IMR-90 (cell line): ENCODE data around the gene LYPD6. TPM values are rescaled to one million over a fixed set of nuclear protein-coding genes. Genes with fewer than 3 reads are reported as not detected.

Experiments
- ATAC-seq: fragments of 200-7000 bp; cut with Tn5 transposase; 2 replicates; pipeline ENCODE4 v1.9.1; 2020; ENCODE audit warnings: low read depth, mild to moderate bottlenecking, moderate library complexity
- BruUV-seq: library from RNA; stranded (reverse); fragments of 400-500 nt; replicated peaks from 2 replicates; lab custom pipeline; 2021; lab: Mats Ljungman, UMichigan
- CTCF ChIA-PET: fragments of 300-600 bp; formaldehyde crosslinking; extraction: SDS; loops from one replicate; lab custom pipeline; 2021; ENCODE audit warnings: antibody characterized with exemption; lab: Yijun Ruan, JAX
- POLR2A ChIA-PET: fragments of 300-600 bp; sonication (Branson Sonifier 250); formaldehyde crosslinking; loops from one replicate; lab custom pipeline; 2022; ENCODE audit warnings: antibody characterized with exemption; ENCODE audit not compliant: unreplicated experiment; lab: Charles Lee
- DNase-seq: peaks from one replicate; pipeline ENCODE4 v3.0.0; 2013
- H2AFZ ChIP-seq: replicated peaks from 2 replicates; pipeline ENCODE3; 2013; ENCODE audit warnings: low read length, mild to moderate bottlenecking; ENCODE audit not compliant: poor library complexity
- H2AK5ac ChIP-seq: 2 replicates; pipeline ENCODE4 v1.6.1; 2013; ENCODE audit warnings: low read depth, low read length, inconsistent platforms
- H2AK9ac ChIP-seq: replicated peaks from 2 replicates; pipeline ENCODE3; 2013; ENCODE audit warnings: mild to moderate bottlenecking, low read depth, low read length, moderate library complexity; ENCODE audit not compliant: poor library complexity
- H2BK120ac ChIP-seq: 2 replicates; pipeline ENCODE4 v1.6.1; 2013; ENCODE audit warnings: low read depth, low read length, inconsistent platforms
- H2BK15ac ChIP-seq: 3 replicates; pipeline ENCODE4 v1.6.1; 2013; ENCODE audit warnings: low read depth, low read length, inconsistent platforms
- H2BK20ac ChIP-seq: 2 replicates; pipeline ENCODE4 v1.6.1; 2013; ENCODE audit warnings: low read depth, mild to moderate bottlenecking, inconsistent platforms, low read length, moderate library complexity
- H2BK5ac ChIP-seq: 2 replicates; pipeline ENCODE4 v1.6.1; 2013; ENCODE audit warnings: mild to moderate bottlenecking, low read depth, low read length, inconsistent platforms; ENCODE audit not compliant: poor library complexity, severe bottlenecking
- H3K14ac ChIP-seq: replicated peaks from 2 replicates; pipeline ENCODE4 v1.6.1; 2013; ENCODE audit warnings: low read depth, low read length, inconsistent platforms
- H3K18ac ChIP-seq: 2 replicates; pipeline ENCODE4 v1.6.1; 2013; ENCODE audit warnings: low read depth, low read length, control low read depth
- H3K23ac ChIP-seq: 2 replicates; pipeline ENCODE4 v1.6.1; 2013; ENCODE audit warnings: low read depth, low read length, inconsistent platforms
- H3K27ac ChIP-seq: 2 replicates; pipeline ENCODE4 v1.5.1; 2013; ENCODE audit warnings: mild to moderate bottlenecking, control low read depth, low read length; ENCODE audit not compliant: insufficient read depth
- H3K27me3 ChIP-seq: 2 replicates; pipeline ENCODE4 v1.6.1; 2013; ENCODE audit warnings: low read length; ENCODE audit not compliant: control insufficient read depth, insufficient read depth
- H3K36me3 ChIP-seq: 2 replicates; pipeline ENCODE4 v1.6.1; 2013; ENCODE audit warnings: low read length, mixed read lengths; ENCODE audit not compliant: control insufficient read depth, insufficient read depth
- H3K4ac ChIP-seq: 2 replicates; pipeline ENCODE4 v1.6.1; 2013; ENCODE audit warnings: low read depth, low read length, inconsistent platforms
- H3K4me1 ChIP-seq: 2 replicates; pipeline ENCODE4 v1.6.1; 2013; ENCODE audit warnings: low read length, mixed read lengths; ENCODE audit not compliant: control insufficient read depth, insufficient read depth
- H3K4me2 ChIP-seq: 2 replicates; pipeline ENCODE4 v1.6.1; 2013; ENCODE audit warnings: low read depth, mild to moderate bottlenecking, control low read depth, low read length, moderate library complexity
- H3K4me3 ChIP-seq: 2 replicates; pipeline ENCODE4 v1.5.1; 2013; ENCODE audit warnings: low read depth, mild to moderate bottlenecking, control low read depth, low read length, moderate library complexity; ENCODE audit not compliant: insufficient read depth
- H3K56ac ChIP-seq: 2 replicates; pipeline ENCODE4 v1.6.1; 2013; ENCODE audit warnings: low read length, inconsistent platforms; ENCODE audit not compliant: insufficient read depth; ENCODE audit errors: extremely low read depth
- H3K79me1 ChIP-seq, 2 experiments: 2 replicates each; pipeline ENCODE4 v1.6.1; 2013; ENCODE audit warnings: low read length in 2 of 2, inconsistent platforms in 1 of 2, low read depth in 1 of 2
- H3K9ac ChIP-seq: 2 replicates; pipeline ENCODE4 v1.6.1; 2013; ENCODE audit warnings: low read depth, low read length, control low read depth
- H3K9me1 ChIP-seq: 2 replicates; pipeline ENCODE4 v1.6.1; 2013; ENCODE audit warnings: low read length, inconsistent platforms; ENCODE audit not compliant: insufficient read depth
- H3K9me3 ChIP-seq: 2 replicates; pipeline ENCODE4 v1.6.1; 2013; ENCODE audit warnings: low read length; ENCODE audit not compliant: control insufficient read depth, insufficient read depth
- H4K20me1 ChIP-seq: 2 replicates; pipeline ENCODE4 v1.6.1; 2013; ENCODE audit warnings: low read length, inconsistent platforms; ENCODE audit not compliant: insufficient read depth
- H4K5ac ChIP-seq: 2 replicates; pipeline ENCODE4 v1.6.1; 2013; ENCODE audit warnings: mild to moderate bottlenecking, low read depth, low read length, control low read depth
- H4K8ac ChIP-seq, 2 experiments: 2 replicates each; pipeline ENCODE4 v1.6.1; 2013; ENCODE audit warnings: low read depth in 2 of 2, low read length in 2 of 2, control low read depth in 1 of 2, inconsistent platforms in 1 of 2
- H4K91ac ChIP-seq: 2 replicates; pipeline ENCODE4 v1.6.1; 2013; ENCODE audit warnings: low read depth, low read length, inconsistent platforms; ENCODE audit not compliant: insufficient read depth
- BHLHE40 ChIP-seq: fragments of 150-350 bp; IDR thresholded peaks from 2 replicates; pipeline ENCODE4 v1.6.1; 2016; ENCODE audit warnings: mild to moderate bottlenecking, low read depth, low read length
- CEBPB ChIP-seq: IDR thresholded peaks from 2 replicates; pipeline ENCODE4 v1.6.1; 2012; ENCODE audit warnings: low read depth, low read length, improper control_type of control experiment
- CHD1 ChIP-seq: IDR thresholded peaks from 2 replicates; pipeline ENCODE4 v1.6.1; 2012; ENCODE audit warnings: low read depth, low read length, improper control_type of control experiment
- CTCF ChIP-seq: conservative IDR thresholded peaks from 2 replicates; pipeline ENCODE4 v1.5.1; 2012; ENCODE audit warnings: mild to moderate bottlenecking, low read depth, low read length, improper control_type of control experiment
- FOS ChIP-seq: fragments of 150-350 bp; IDR thresholded peaks from 2 replicates; pipeline ENCODE4 v1.6.1; 2016; ENCODE audit warnings: low read depth, low read length
- MAFK ChIP-seq: IDR thresholded peaks from 2 replicates; pipeline ENCODE4 v1.6.1; 2012; ENCODE audit warnings: low read depth, low read length, improper control_type of control experiment
- MAZ ChIP-seq: IDR thresholded peaks from 2 replicates; pipeline ENCODE4 v1.6.1; 2012; ENCODE audit warnings: low read depth, mild to moderate bottlenecking, low read length, improper control_type of control experiment, moderate library complexity, borderline replicate concordance
- MXI1 ChIP-seq: IDR thresholded peaks from 2 replicates; pipeline ENCODE4 v1.6.1; 2012; ENCODE audit warnings: low read depth, mild to moderate bottlenecking, low read length, moderate library complexity, borderline replicate concordance
- NFE2L2 ChIP-seq: fragments of 150-350 bp; IDR thresholded peaks from 2 replicates; pipeline ENCODE4 v1.6.1; 2016; ENCODE audit warnings: low read depth, mild to moderate bottlenecking, low read length
- POLR2A ChIP-seq: IDR thresholded peaks from 2 replicates; pipeline ENCODE4 v1.6.1; 2012; ENCODE audit warnings: mild to moderate bottlenecking, low read depth, low read length
- RAD21 ChIP-seq: IDR thresholded peaks from 2 replicates; pipeline ENCODE4 v1.6.1; 2012; ENCODE audit warnings: low read length, improper control_type of control experiment
- RCOR1 ChIP-seq: IDR thresholded peaks from 2 replicates; pipeline ENCODE4 v1.6.1; 2012; ENCODE audit warnings: mild to moderate bottlenecking, low read length, improper control_type of control experiment; ENCODE audit not compliant: insufficient replicate concordance
- RFX5 ChIP-seq: IDR thresholded peaks from 2 replicates; pipeline ENCODE4 v1.8.0; 2012; ENCODE audit warnings: low read depth, mild to moderate bottlenecking, low read length, moderate library complexity
- SMC3 ChIP-seq: fragments of 150-350 bp; IDR thresholded peaks from 2 replicates; pipeline ENCODE4 v1.6.1; 2016; ENCODE audit warnings: low read depth, mild to moderate bottlenecking, antibody characterized with exemption, low read length, moderate library complexity
- USF2 ChIP-seq: fragments of 150-350 bp; IDR thresholded peaks from 2 replicates; pipeline ENCODE4 v1.6.1; 2017; ENCODE audit warnings: mild to moderate bottlenecking, antibody characterized with exemption, low read length, low read depth
- WGBS, 2 experiments: methylation state at CpG; one replicate each; pipeline versions ENCODE4 v1.1.5 to v1.1.7; 2013; ENCODE audit warnings: missing lambda C conversion rate in 2 of 2; ENCODE audit not compliant: insufficient read length in 1 of 2; ENCODE audit errors: extremely low coverage in 2 of 2; 5-methylcytosine and 5-hydroxymethylcytosine counted together
- dilution Hi-C: fragments of 300-500 bp; cut with HindIII; formaldehyde crosslinking; loops from one replicate; pipeline ENCODE4 v1.14.3; 2018; ENCODE audit warnings: low sequenced_read_pairs; ENCODE audit not compliant: unreplicated experiment
- in situ Hi-C: fragments of 300-500 bp; cut with MboI; formaldehyde crosslinking; loops from 3 replicates; pipeline ENCODE4 v1.14.3; 2019; ENCODE audit warnings: low sequenced_read_pairs, inconsistent platforms, mixed read lengths
- intact Hi-C: fragments of 100-400 bp; cut with micrococcal nuclease; formaldehyde crosslinking; loops from 2 replicates; pipeline ENCODE4 v1.10.0; 2022
- polyA plus RNA-seq, 3 experiments: library from polyadenylated mRNA; depleted of rRNA; stranded (reverse); fragments of >200 nt; gene quantifications; 2 replicates each; pipeline ENCODE4 v1.2.3, GENCODE V29; 2012; ENCODE audit warnings: low replicate concordance in 1 of 3
- total RNA-seq: library from RNA; depleted of rRNA; stranded (reverse); fragments of >200 nt; gene quantifications from 2 replicates; pipeline ENCODE4 v1.2.3, GENCODE V29; 2012
- TF ChIP-seq, protein P1 (sequence below): fragments of 150-350 bp; IDR thresholded peaks from 2 replicates; pipeline ENCODE4 v1.6.1; 2016; ENCODE audit warnings: low read depth, mild to moderate bottlenecking, low read length, moderate library complexity, borderline replicate concordance

LYPD6 gene
- total and polyA plus RNA-seq, 2 of the 4 experiments (the other 2 are of a cell fraction) = 0.87 to 0.90 TPM

DNA sequence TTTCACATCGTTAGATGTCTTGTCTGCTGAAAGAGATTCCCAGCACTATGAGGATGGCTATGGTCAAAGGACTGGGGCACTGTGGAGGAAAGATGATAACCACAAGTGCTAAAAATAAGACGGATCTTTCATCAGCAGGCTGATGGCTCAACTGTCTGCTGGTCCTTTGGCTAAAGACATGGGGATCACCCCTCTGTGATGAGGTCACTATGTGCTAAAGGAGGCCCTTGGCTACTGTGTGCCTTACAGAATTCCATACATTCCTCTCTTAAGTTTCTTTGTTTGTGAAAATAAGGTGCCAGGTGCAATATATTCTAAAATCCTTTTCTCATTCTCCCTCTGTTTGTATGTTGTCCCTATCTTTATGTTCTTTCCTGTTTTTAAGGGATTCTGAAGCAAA lies 39.7 kb upstream of the LYPD6 start:
- Histone ChIP-seq H3K9me1 (no peaks in the 10 kb centered on the region), H4K91ac (no peak overlapping the region), H3K18ac (no peak overlapping the region), H3K4me3 (no peak overlapping the region), H4K5ac (no peak overlapping the region), H3K9me3 (no peaks in the 10 kb centered on the region), H3K4me2 (no peak overlapping the region), H4K20me1 (no peaks in the 10 kb centered on the region), H3K14ac (no peak overlapping the region), H3K4me1 (no peaks in the 10 kb centered on the region), H2BK15ac (no peak overlapping the region), H3K27me3 (no peaks in the 10 kb centered on the region), H4K8ac (no peak overlapping the region), H3K23ac (no peak overlapping the region), H2BK120ac (no peak overlapping the region), H3K27ac (no peak overlapping the region), H3K79me1 (no peaks in the 10 kb centered on the region), H2BK20ac (no peak overlapping the region), H2AK9ac (no peak overlapping the region), H3K9ac (no peak overlapping the region), H2BK5ac (no peak overlapping the region), H2AFZ (no peak overlapping the region), H3K4ac (no peak overlapping the region), H3K56ac (no peak overlapping the region), H3K36me3 (no peaks in the 10 kb centered on the region), H2AK5ac (no peak overlapping the region)
- ChIA-PET CTCF (no interaction called here), POLR2A (no interaction called here)
- in situ Hi-C loops = no loop called here
- TF ChIP-seq MXI1 = no peak
- TF ChIP-seq USF2 = no peak
- TF ChIP-seq CTCF = no peak
- TF ChIP-seq CHD1 = no peak
- TF ChIP-seq CEBPB = no peak
- no peak for TF ChIP-seq MAZ
- no peak for TF ChIP-seq POLR2A
- no peak for TF ChIP-seq RCOR1
- TF ChIP-seq, protein P1, sequence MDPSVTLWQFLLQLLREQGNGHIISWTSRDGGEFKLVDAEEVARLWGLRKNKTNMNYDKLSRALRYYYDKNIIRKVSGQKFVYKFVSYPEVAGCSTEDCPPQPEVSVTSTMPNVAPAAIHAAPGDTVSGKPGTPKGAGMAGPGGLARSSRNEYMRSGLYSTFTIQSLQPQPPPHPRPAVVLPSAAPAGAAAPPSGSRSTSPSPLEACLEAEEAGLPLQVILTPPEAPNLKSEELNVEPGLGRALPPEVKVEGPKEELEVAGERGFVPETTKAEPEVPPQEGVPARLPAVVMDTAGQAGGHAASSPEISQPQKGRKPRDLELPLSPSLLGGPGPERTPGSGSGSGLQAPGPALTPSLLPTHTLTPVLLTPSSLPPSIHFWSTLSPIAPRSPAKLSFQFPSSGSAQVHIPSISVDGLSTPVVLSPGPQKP = no peak
- no peak for TF ChIP-seq RAD21
- no peak for TF ChIP-seq NFE2L2
- TF ChIP-seq SMC3 = no peak
- TF ChIP-seq BHLHE40 = no peak
- TF ChIP-seq RFX5 = no peak
- TF ChIP-seq FOS = no peak
- no peak for TF ChIP-seq MAFK
- WGBS, 2 experiments = no CpG with 5 or more reads among the region's 2 CpGs
- no TSS peak for BruUV-seq
- no peak for ATAC-seq
- dilution Hi-C loops = no loop called here
- DNase-seq = no peak
- intact Hi-C loops = no loop called here
